H9 (cell line): ENCODE results near the gene DTNB. TPM values are rescaled to one million over a fixed set of nuclear protein-coding genes. Genes with fewer than 3 reads are reported as not detected.

Experiments
- DNase-seq: peaks from one replicate; pipeline ENCODE4 v3.0.0-alpha.2; 2017
- H2AFZ ChIP-seq: one replicate; pipeline ENCODE4 v1.6.1; 2013; ENCODE audit warnings: mild to moderate bottlenecking, low read length, control low read depth, moderate library complexity
- H2AK5ac ChIP-seq: 2 replicates; pipeline ENCODE4 v1.6.1; 2013; ENCODE audit warnings: low read length, control low read depth, mixed read lengths; ENCODE audit not compliant: insufficient read length
- H2BK120ac ChIP-seq: one replicate; pipeline ENCODE4 v1.6.1; 2013; ENCODE audit warnings: low read depth, mild to moderate bottlenecking, low read length, control low read depth, inconsistent platforms; ENCODE audit not compliant: poor library complexity, severe bottlenecking
- H2BK12ac ChIP-seq: 2 replicates; pipeline ENCODE4 v1.6.1; 2013; ENCODE audit warnings: low read length, control low read depth, mixed read lengths, low read depth; ENCODE audit not compliant: insufficient read length
- H2BK15ac ChIP-seq: 2 replicates; pipeline ENCODE4 v1.6.1; 2013; ENCODE audit warnings: low read depth, low read length, control low read depth
- H2BK20ac ChIP-seq: one replicate; pipeline ENCODE4 v1.6.1; 2013; ENCODE audit warnings: low read depth, mild to moderate bottlenecking, low read length, control low read depth, inconsistent platforms; ENCODE audit not compliant: poor library complexity, severe bottlenecking
- H2BK5ac ChIP-seq: 2 replicates; pipeline ENCODE4 v1.6.1; 2013; ENCODE audit warnings: low read length, control low read depth, mixed read lengths; ENCODE audit not compliant: insufficient read length
- H3K14ac ChIP-seq: 2 replicates; pipeline ENCODE4 v1.6.1; 2013; ENCODE audit warnings: low read length, control low read depth; ENCODE audit not compliant: insufficient read depth
- H3K18ac ChIP-seq: 2 replicates; pipeline ENCODE4 v1.6.1; 2013; ENCODE audit warnings: low read depth, mild to moderate bottlenecking, mixed read lengths, low read length, control low read depth; ENCODE audit not compliant: insufficient read length
- H3K23ac ChIP-seq: 2 replicates; pipeline ENCODE4 v1.6.1; 2013; ENCODE audit warnings: low read length, control low read depth, mixed read lengths, low read depth; ENCODE audit not compliant: insufficient read length
- H3K23me2 ChIP-seq: 2 replicates; pipeline ENCODE4 v1.6.1; 2013; ENCODE audit warnings: low read depth, mild to moderate bottlenecking, mixed read lengths, low read length, control low read depth; ENCODE audit not compliant: insufficient read length, poor library complexity, severe bottlenecking
- H3K27ac ChIP-seq: 2 replicates; pipeline ENCODE4 v1.5.1; 2013; ENCODE audit warnings: low read length, control low read depth, mixed read lengths, low read depth; ENCODE audit not compliant: insufficient read length
- H3K27me3 ChIP-seq: 2 replicates; pipeline ENCODE4 v1.6.1; 2013; ENCODE audit warnings: low read length, control low read depth, inconsistent platforms; ENCODE audit not compliant: insufficient read depth
- H3K4ac ChIP-seq: 2 replicates; pipeline ENCODE4 v1.6.1; 2013; ENCODE audit warnings: low read depth, mild to moderate bottlenecking, control low read depth, inconsistent platforms, low read length, moderate library complexity
- H3K4me1 ChIP-seq: 2 replicates; pipeline ENCODE4 v1.6.1; 2013; ENCODE audit warnings: low read length, control low read depth, inconsistent platforms; ENCODE audit not compliant: insufficient read depth
- H3K4me2 ChIP-seq: 2 replicates; pipeline ENCODE4 v1.6.1; 2013; ENCODE audit warnings: low read length, control low read depth, mixed read lengths; ENCODE audit not compliant: insufficient read length, insufficient read depth
- H3K56ac ChIP-seq: 2 replicates; pipeline ENCODE4 v1.6.1; 2013; ENCODE audit warnings: low read depth, mild to moderate bottlenecking, mixed read lengths, low read length, control low read depth; ENCODE audit not compliant: insufficient read length
- H3K79me1 ChIP-seq: 2 replicates; pipeline ENCODE4 v1.6.1; 2013; ENCODE audit warnings: low read depth, mild to moderate bottlenecking, moderate library complexity, low read length, control low read depth, inconsistent platforms; ENCODE audit not compliant: insufficient read depth, poor library complexity, severe bottlenecking
- H3K79me2 ChIP-seq: 2 replicates; pipeline ENCODE4 v1.6.1; 2013; ENCODE audit warnings: low read length, control low read depth, inconsistent platforms; ENCODE audit not compliant: insufficient read depth
- H3K9ac ChIP-seq: 2 replicates; pipeline ENCODE4 v1.6.1; 2013; ENCODE audit warnings: low read length, control low read depth, mixed read lengths; ENCODE audit not compliant: insufficient read length; ENCODE audit errors: extremely low read depth
- H3K9me3 ChIP-seq: one replicate; pipeline ENCODE4 v1.6.1; 2013; ENCODE audit warnings: low read depth, low read length, inconsistent platforms; ENCODE audit not compliant: control insufficient read depth
- H3T11ph ChIP-seq: one replicate; pipeline ENCODE4 v1.6.1; 2013; ENCODE audit warnings: mild to moderate bottlenecking, low read length, control low read depth, inconsistent platforms
- H4K20me1 ChIP-seq: one replicate; pipeline ENCODE4 v1.6.1; 2013; ENCODE audit not compliant: control insufficient read depth, insufficient read length, insufficient read depth
- H4K5ac ChIP-seq: 2 replicates; pipeline ENCODE4 v1.6.1; 2013; ENCODE audit warnings: low read depth, mild to moderate bottlenecking, mixed read lengths, low read length, control low read depth; ENCODE audit not compliant: insufficient read length
- H4K8ac ChIP-seq: replicated peaks from 2 replicates; pipeline ENCODE4 v1.6.1; 2013; ENCODE audit warnings: low read length, control low read depth, mixed read lengths, low read depth; ENCODE audit not compliant: insufficient read length
- H4K91ac ChIP-seq: 2 replicates; pipeline ENCODE4 v1.6.1; 2013; ENCODE audit warnings: low read depth, mild to moderate bottlenecking, moderate library complexity, mixed read lengths, low read length, control low read depth; ENCODE audit not compliant: insufficient read length
- H3K27ac Mint-ChIP-seq, 3 experiments: 2 replicates in 2 of 3; 3 replicates in 1 of 3; pipeline ENCODE4 v1.8.0; 2020 to 2021; ENCODE audit warnings: mixed read lengths in 3 of 3, mild to moderate bottlenecking in 1 of 3, moderate library complexity in 1 of 3
- H3K27me3 Mint-ChIP-seq: 2 replicates; pipeline ENCODE4 v1.8.0; 2021; ENCODE audit warnings: low read depth, mild to moderate bottlenecking, moderate library complexity, mixed read lengths
- H3K36me3 Mint-ChIP-seq, 3 experiments: 2 replicates in 2 of 3; 3 replicates in 1 of 3; pipeline ENCODE4 v1.8.0; 2020 to 2021; ENCODE audit warnings: low read depth in 3 of 3, mixed read lengths in 3 of 3; ENCODE audit not compliant: insufficient read depth in 1 of 3
- H3K4me1 Mint-ChIP-seq, 2 experiments: 2 replicates each; pipeline ENCODE4 v1.8.0; 2020; ENCODE audit warnings: mixed read lengths in 2 of 2
- H3K4me3 Mint-ChIP-seq, 2 experiments: 2 replicates in 1 of 2; 3 replicates in 1 of 2; pipeline ENCODE4 v1.8.0; 2020 to 2021; ENCODE audit warnings: mild to moderate bottlenecking in 2 of 2, mixed read lengths in 2 of 2, moderate library complexity in 1 of 2
- H3K9me3 Mint-ChIP-seq, 2 experiments: 2 replicates in 1 of 2; 3 replicates in 1 of 2; pipeline ENCODE4 v1.8.0; 2020; ENCODE audit warnings: mild to moderate bottlenecking in 2 of 2, mixed read lengths in 2 of 2, moderate library complexity in 1 of 2
- CTCF ChIP-seq: fragments of 200-600 bp; sonication (generic); conservative IDR thresholded peaks from 3 replicates; pipeline ENCODE4 v1.8.0; 2021; ENCODE audit warnings: antibody characterized with exemption, mild to moderate bottlenecking
- WGBS: extraction: QIAGEN DNeasy Blood & Tissue Kit; methylation state at CpG from one replicate; pipeline ENCODE4 v1.1.7; 2013; ENCODE audit warnings: missing lambda C conversion rate, low lambda C conversion rate, mixed read lengths; ENCODE audit not compliant: insufficient read length; ENCODE audit errors: extremely low coverage; 5-methylcytosine and 5-hydroxymethylcytosine counted together
- total RNA-seq: library from RNA; stranded (reverse); gene quantifications from 2 replicates; pipeline ENCODE4 v1.2.1, GENCODE V29; 2021

DTNB gene
- total RNA-seq, 1 experiment from 2014 or later: 26.7 TPM

DNA sequence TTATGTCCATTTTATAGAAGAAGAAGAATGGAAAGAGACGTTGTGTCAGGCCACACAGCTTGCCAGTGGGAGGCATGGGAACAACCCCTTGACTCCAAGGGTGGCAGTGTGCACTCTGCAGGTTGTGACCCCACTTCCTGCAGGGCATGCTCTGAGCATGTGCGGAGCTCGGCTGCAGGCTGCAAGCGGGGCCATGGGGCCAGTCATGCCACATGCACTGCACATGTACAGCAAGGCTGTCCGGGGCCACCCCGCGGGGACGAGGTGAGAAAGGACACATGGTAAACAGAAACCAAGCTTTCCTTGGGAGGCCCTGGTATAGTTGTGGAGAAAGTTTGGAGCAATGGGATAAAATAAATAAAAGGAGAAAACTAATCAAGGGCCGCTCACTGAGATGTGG is 284.2 kb downstream of the DTNB start:
- peaks cover 18 to 30% (median 20%) of the 10 kb centered on the region in 3 experiments for H3K36me3 Mint-ChIP-seq

More for the DNA sequence above, 284.2 kb downstream of the DTNB start:
- H3K27me3 Mint-ChIP-seq: no peaks in the 10 kb centered on the region
- Histone ChIP-seq H3K4me1 (no peaks in the 10 kb centered on the region), H3K23me2 (no peaks in the 10 kb centered on the region), H3K27me3 (no peaks in the 10 kb centered on the region), H4K8ac (no peak overlapping the region), H2BK20ac (no peak overlapping the region), H3K27ac (no peak overlapping the region), H3K4ac (no peak overlapping the region), H4K5ac (no peak overlapping the region), H4K20me1 (no peaks in the 10 kb centered on the region), H3K9ac (no peak overlapping the region), H3K79me2 (no peaks in the 10 kb centered on the region), H3K4me2 (no peak overlapping the region), H3K18ac (no peak overlapping the region), H3K79me1 (no peaks in the 10 kb centered on the region), H2AFZ (no peak overlapping the region), H3T11ph (no peak overlapping the region), H2BK5ac (no peak overlapping the region), H3K9me3 (no peaks in the 10 kb centered on the region), H2BK120ac (no peak overlapping the region), H2BK15ac (no peak overlapping the region), H4K91ac (no peak overlapping the region), H2BK12ac (no peak overlapping the region), H3K23ac (no peak overlapping the region), H3K14ac (no peak overlapping the region), H3K56ac (no peak overlapping the region), H2AK5ac (no peak overlapping the region)
- WGBS: no CpG with 5 or more reads among the region's 9 CpGs
- no peak for DNase-seq
- H3K27ac Mint-ChIP-seq: no peak overlapping the region; a peak in 1 of 7 replicates
- peaks cover 11 to 17% of the 10 kb centered on the region in 2 experiments; a peak in 3 of 4 replicates for H3K4me1 Mint-ChIP-seq
- no peak overlapping the region for H3K4me3 Mint-ChIP-seq
- no peaks in the 10 kb centered on the region for H3K9me3 Mint-ChIP-seq
- TF ChIP-seq CTCF: no peak
